ENCODE data around the gene GPR37L1.

The GPR37L1 gene

DNA sequence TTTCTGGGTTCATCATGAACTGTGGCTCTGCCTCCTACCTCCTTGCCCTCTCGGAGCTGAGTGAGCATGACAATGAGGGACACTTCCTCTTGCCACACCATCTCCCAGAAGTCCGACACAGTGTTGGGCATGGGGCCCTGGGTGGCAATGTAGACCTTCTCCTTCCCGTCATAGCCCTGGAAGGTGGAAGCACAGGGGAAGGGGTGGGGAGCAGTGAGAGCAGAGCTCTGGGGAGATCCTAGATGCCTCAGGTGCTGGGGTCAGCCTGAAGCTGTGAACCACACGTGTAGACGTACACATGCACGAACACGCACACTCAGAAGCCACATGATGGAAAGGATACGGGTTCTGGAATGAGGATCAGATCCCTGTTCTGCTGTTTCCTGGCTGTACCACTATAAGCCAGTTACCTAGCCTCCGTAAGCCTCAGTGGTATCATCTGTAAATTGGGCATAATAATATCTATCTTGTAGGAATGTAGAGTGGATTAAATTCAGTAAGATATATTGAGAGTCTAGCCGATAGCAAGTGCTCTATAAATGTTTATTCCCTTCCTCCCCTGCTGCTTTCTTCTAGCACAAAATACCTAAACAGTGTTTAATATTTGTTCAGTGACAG, 31.5 kb downstream of the GPR37L1 start:
- Histone ChIP-seq H3K27me3 (ENCODE audit: control insufficient read depth, insufficient read depth, low read length) (no peaks in the 10 kb centered on the region), H3K4me1 (ENCODE audit: control insufficient read depth, insufficient read depth, low read length) (no peaks in the 10 kb centered on the region), H3K27ac (ENCODE audit: low read depth, low read length) (no peak overlapping the region), H3K4me3 (ENCODE audit: low read length) (no peak overlapping the region), H3K36me3 (ENCODE audit: control insufficient read depth, insufficient read depth, low read length) (peaks cover 4% of the 10 kb centered on the region), H3K9ac (ENCODE audit: low read length) (no peak overlapping the region)

DNA sequence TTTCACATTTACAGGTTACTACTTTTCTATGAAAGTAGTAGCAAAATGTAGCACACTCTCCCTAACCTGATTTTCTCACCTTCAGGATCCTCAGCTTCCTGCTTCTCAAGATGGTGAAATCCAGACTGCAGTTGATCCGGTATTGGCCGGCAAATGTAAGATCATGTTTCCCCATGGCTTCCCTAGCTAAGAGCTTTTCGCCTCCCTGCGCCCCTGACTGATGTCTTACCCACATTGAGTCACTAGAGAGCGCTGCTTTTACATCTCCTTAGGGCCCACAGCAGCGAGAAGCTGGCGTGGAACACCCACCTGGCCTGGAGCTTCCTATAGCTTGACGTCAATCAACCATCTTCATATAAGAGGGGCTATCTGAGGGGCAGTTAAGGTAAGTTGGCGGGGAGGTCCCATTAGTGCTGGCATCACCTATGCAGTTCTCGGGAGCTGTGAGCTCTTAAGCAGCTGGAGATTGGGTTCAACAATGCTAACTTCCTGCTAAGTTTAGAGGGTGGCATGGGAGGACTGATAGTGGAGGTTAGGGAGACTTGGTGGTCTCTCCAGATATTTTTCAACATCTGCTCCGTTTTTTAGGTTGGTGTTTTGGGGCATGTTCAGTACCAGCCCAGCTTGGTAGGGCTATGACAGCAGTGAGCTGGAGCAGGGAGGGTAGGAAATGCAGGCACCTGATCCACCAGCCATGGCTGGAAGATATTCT, 32.2 kb downstream of the GPR37L1 start:
- Histone ChIP-seq H3K4me3 (ENCODE audit: low read length) (no peak overlapping the region), H3K27me3 (ENCODE audit: control insufficient read depth, insufficient read depth, low read length) (no peaks in the 10 kb centered on the region), H3K27ac (ENCODE audit: low read depth, low read length) (no peak overlapping the region), H3K4me1 (ENCODE audit: control insufficient read depth, insufficient read depth, low read length) (no peaks in the 10 kb centered on the region), H3K36me3 (ENCODE audit: control insufficient read depth, insufficient read depth, low read length) (peaks cover 4% of the 10 kb centered on the region), H3K9ac (ENCODE audit: low read length) (no peak overlapping the region)

DNA sequence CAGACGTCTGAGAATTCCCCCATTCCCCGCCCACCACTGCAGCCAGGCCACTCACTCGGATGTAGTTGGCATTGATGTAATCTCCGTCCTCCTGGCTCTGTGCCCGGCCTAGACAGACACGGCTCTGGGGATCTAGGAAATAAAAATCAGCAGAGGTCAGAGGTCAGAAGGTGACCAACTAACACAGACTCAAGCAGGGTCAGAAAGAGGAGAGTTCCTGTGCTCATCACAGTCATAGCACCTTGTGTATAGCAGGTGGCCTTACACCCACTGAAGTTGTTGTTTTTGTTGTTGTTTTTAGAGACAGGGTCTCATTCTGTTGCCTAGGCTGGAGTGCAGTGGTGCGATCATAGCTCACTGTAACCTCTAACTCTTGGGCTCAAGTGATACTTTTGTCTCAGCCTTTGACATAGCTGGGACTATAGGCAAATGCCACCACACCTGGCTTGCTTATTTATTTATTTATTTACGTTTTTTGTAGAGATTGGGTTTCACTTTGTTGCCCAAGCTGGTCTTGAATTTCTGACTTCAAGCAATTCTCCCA, 32.8 kb downstream of the GPR37L1 start:
- Histone ChIP-seq H3K4me3 (ENCODE audit: low read length) (no peak overlapping the region), H3K27ac (ENCODE audit: low read depth, low read length) (no peak overlapping the region), H3K9ac (ENCODE audit: low read length) (no peak overlapping the region), H3K36me3 (ENCODE audit: control insufficient read depth, insufficient read depth, low read length) (peaks cover 4% of the 10 kb centered on the region), H3K27me3 (ENCODE audit: control insufficient read depth, insufficient read depth, low read length) (no peaks in the 10 kb centered on the region), H3K4me1 (ENCODE audit: control insufficient read depth, insufficient read depth, low read length) (no peaks in the 10 kb centered on the region)

DNA sequence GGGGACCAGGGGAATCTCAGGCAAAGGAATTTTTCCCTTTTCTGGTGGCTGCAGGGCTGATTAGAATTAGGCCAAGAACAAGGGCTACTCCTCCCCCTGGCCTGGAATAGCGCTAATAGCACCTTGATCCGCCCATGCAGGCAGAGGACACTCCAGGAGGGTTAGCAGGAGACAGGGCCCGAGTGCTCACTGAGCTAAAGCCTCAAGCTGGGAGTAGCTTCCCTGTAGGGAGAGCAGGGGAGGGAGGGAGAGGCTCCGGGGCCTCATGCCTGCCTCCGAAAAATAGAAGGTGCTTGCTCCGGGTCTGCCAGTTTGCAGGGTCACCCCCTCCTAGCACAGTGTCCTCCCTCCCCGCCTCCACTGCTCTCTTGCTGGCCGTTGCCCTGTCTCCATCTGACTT, 33.9 kb downstream of the GPR37L1 start:
- peaks cover 4% of the 10 kb centered on the region for H3K36me3 ChIP-seq (ENCODE audit: control insufficient read depth, insufficient read depth, low read length)
- no peaks in the 10 kb centered on the region for H3K4me1 ChIP-seq (ENCODE audit: control insufficient read depth, insufficient read depth, low read length)
- H3K4me3 ChIP-seq (ENCODE audit: low read length), result no peak overlapping the region
- no peak overlapping the region for H3K9ac ChIP-seq (ENCODE audit: low read length)
- H3K27ac ChIP-seq (ENCODE audit: low read depth, low read length), result no peak overlapping the region
- no peaks in the 10 kb centered on the region for H3K27me3 ChIP-seq (ENCODE audit: control insufficient read depth, insufficient read depth, low read length)

DNA sequence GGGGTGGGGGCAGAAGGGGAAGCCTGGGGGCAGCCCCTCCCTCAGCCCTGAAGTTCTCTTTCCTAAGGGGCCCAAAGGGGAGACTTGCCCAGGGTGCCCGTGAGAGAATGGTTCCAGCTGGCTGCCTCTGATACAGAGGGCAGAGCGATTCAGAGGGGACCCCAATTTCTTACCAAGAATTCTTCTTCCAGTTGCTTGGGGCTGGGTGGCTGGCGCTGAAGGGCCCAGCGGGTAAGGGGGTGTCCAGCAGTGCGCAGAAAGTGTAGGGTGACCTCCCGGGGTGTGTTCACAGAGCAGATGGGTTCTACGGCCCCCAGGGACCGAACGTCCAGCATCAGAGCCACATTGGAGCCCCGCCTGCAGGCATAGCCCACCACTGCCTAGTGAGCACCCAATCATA, 35.2 kb downstream of the GPR37L1 start:
- Histone ChIP-seq H3K27me3 (ENCODE audit: control insufficient read depth, insufficient read depth, low read length) (no peaks in the 10 kb centered on the region), H3K4me3 (ENCODE audit: low read length) (no peak overlapping the region), H3K36me3 (ENCODE audit: control insufficient read depth, insufficient read depth, low read length) (peaks cover 4% of the 10 kb centered on the region), H3K9ac (ENCODE audit: low read length) (no peak overlapping the region), H3K27ac (ENCODE audit: low read depth, low read length) (no peak overlapping the region), H3K4me1 (ENCODE audit: control insufficient read depth, insufficient read depth, low read length) (no peaks in the 10 kb centered on the region)

DNA sequence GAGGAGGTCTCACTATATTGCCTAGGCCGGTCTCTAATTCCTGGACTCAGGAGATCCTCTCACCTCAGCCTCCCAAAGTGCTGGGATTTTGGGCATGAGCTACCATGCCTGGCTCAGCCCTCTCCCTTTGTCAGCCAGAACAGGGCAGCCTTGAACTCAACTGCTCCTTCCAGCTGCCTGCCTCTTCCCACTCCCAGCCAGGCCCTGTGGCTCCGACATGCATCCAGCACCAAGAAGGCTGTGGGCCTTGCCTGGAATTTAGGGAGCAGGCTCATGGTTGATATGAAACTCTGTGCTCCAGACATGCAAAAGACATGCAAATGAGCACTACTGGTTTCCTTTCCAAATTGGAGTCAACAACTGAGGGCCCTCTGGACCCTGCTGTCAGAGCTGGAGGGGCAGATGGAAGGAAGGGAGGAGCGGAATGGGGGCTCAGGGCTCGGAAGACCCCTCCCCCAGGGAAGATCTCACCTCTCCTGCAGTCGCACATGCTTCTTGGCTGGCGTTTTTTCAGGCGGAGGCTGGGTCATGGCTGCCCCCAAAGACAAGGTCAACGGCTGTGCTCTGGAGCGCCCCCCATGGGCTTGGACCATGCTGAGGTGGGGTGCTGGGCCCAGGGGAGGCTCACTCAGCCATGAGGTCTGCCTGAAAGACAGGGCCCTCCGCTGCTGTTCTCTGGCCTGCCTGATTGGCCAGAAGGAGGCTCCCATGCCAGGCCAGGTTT, 36.3 kb downstream of the GPR37L1 start:
- H3K4me3 ChIP-seq (ENCODE audit: low read length), result peak overlapping the region; percentile 64
- H3K4me1 ChIP-seq (ENCODE audit: control insufficient read depth, insufficient read depth, low read length), result no peaks in the 10 kb centered on the region
- no peaks in the 10 kb centered on the region for H3K27me3 ChIP-seq (ENCODE audit: control insufficient read depth, insufficient read depth, low read length)
- H3K9ac ChIP-seq (ENCODE audit: low read length), result no peak overlapping the region
- no peak overlapping the region for H3K27ac ChIP-seq (ENCODE audit: low read depth, low read length)
- H3K36me3 ChIP-seq (ENCODE audit: control insufficient read depth, insufficient read depth, low read length), result peaks cover 4% of the 10 kb centered on the region

DNA sequence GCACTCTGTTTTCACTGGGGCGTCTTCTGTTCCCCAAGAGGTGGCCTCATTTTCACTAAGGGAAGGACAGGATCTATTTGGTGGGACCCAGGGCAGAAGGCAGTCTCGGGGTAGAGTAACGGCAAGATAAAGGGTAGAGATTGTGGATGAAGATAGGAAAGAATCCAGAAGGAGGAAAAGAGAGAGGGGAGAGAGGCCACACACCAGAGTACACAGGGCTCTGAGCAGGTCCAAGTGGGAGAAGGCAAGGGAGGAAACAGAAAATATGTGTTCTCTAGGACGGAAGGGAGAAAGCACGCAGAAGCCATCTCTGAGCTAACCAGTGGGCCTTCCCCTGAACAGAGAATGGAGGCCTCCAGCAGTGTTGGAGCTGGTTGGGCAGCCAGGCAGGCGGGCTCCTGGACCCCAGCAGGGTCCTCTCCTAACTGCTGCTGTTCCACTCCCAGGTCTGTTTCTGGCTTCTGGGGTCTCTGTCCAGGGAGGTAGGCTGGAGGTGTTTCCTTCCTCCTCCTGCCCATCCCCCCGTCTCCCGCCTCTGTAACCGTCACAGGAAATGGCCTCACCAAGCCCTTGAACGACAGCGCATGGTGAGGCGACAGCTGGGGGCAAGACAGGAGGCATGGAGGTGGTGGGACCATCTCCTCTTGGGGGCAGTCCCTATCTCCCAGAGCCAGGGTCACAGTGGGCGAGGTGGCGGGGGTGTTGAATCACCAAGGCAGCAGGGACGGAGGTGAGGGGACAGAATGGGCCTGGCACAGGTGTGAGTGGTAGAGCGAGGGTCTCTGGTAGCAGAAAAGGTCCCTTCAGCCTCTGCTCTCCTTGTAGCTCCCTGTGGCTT, 37.0 kb downstream of the GPR37L1 start:
- H3K4me1 ChIP-seq (ENCODE audit: control insufficient read depth, insufficient read depth, low read length), result no peaks in the 10 kb centered on the region
- H3K9ac ChIP-seq (ENCODE audit: low read length), result peak overlapping the region; percentile 59
- no peak overlapping the region for H3K27ac ChIP-seq (ENCODE audit: low read depth, low read length)
- no peaks in the 10 kb centered on the region for H3K36me3 ChIP-seq (ENCODE audit: control insufficient read depth, insufficient read depth, low read length)
- H3K27me3 ChIP-seq (ENCODE audit: control insufficient read depth, insufficient read depth, low read length), result no peaks in the 10 kb centered on the region
- peak overlapping the region; percentile 64 for H3K4me3 ChIP-seq (ENCODE audit: low read length)

DNA sequence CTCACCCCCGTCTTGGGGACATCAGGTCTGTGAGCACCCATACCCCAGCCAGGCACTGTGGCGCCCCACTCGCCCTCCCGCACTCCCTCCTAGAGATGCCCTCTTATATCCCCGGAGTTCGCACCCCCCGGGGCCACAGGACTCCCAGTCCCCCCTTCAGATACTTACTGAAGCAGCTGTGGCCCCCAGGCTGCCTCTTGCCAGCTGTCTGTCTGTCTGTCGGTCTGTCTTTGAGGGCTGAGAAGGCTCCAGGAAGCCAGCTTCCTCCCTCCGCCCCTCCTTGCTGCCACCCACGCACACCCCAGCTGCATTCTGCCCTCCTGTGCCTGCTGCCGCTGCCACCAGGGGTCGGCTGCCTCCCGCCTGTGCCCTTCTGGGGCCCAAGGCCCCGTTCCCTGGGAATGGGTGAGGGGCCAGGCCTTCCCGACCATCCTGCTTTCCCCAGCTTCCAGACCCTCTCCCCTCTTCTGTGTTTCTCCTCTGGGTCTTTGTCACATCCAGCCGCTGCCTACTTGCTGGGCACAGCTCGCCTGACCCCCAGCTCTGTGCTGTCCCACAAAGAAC, 37.7 kb downstream of the GPR37L1 start, which contains the start of gene PTPN7:
PTPN7 (minus strand) TSS at position 226 of the 564 bp plus-strand sequence. CDS start 1,200 bp downstream, outside the sequence.
- no peaks in the 10 kb centered on the region for H3K4me1 ChIP-seq (ENCODE audit: control insufficient read depth, insufficient read depth, low read length)
- H3K36me3 ChIP-seq (ENCODE audit: control insufficient read depth, insufficient read depth, low read length), result no peaks in the 10 kb centered on the region
- H3K4me3 ChIP-seq (ENCODE audit: low read length), result peak within 1 kb of the TSS; percentile 64
- H3K27ac ChIP-seq (ENCODE audit: low read depth, low read length), result no peak within 1 kb of the TSS
- H3K9ac ChIP-seq (ENCODE audit: low read length), result peak within 1 kb of the TSS; percentile 59
- H3K27me3 ChIP-seq (ENCODE audit: control insufficient read depth, insufficient read depth, low read length), result no peaks in the 10 kb centered on the region

DNA sequence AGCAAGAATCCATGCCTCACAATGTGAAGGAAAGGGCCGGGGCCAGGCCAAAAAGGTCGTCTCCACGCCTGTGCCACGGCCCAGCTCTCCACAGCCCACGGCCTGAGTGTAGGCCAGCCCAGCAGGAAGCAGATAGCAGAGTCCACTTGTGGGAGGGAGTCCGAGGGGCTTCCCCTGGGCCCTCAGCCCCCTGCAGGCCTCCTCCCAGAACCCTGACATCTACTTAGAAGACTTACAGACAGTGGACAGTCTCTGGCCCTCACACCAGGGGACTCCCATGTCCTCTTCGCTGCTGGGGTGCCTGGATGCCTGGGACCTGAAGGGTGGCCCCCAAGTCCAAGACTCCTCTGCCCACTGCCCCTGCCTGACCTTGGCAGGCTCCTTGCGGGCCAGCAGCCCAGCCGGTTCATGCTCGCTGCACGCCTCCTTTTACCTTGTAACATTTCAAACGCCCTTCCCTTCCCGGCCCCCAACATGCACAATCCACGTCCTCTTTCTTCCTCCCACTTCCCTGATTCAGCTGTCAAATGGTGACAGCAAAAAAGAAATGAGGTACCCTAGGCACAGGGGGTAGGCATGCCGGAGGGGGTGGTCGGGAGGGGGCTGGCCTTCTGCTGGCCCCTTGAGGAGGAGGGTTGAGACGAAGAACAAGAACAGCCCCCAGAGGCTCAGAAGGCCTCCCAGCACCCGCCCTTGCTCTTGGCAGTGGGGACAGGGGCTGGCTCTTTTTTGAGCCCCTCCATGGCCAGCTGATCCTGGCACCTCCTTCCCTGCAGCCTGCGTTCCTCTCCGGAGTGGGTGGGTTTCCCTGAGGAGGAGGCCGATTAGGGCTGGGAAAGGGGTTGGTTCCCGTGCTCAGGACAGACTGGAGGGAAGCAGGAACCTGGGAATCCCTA, 38.7 kb downstream of the GPR37L1 start:
- no peak overlapping the region for H3K9ac ChIP-seq (ENCODE audit: low read length)
- H3K27me3 ChIP-seq (ENCODE audit: control insufficient read depth, insufficient read depth, low read length), result no peaks in the 10 kb centered on the region
- H3K27ac ChIP-seq (ENCODE audit: low read depth, low read length), result no peak overlapping the region
- peak overlapping the region; percentile 64 for H3K4me3 ChIP-seq (ENCODE audit: low read length)
- no peaks in the 10 kb centered on the region for H3K36me3 ChIP-seq (ENCODE audit: control insufficient read depth, insufficient read depth, low read length)
- H3K4me1 ChIP-seq (ENCODE audit: control insufficient read depth, insufficient read depth, low read length), result no peaks in the 10 kb centered on the region

DNA sequence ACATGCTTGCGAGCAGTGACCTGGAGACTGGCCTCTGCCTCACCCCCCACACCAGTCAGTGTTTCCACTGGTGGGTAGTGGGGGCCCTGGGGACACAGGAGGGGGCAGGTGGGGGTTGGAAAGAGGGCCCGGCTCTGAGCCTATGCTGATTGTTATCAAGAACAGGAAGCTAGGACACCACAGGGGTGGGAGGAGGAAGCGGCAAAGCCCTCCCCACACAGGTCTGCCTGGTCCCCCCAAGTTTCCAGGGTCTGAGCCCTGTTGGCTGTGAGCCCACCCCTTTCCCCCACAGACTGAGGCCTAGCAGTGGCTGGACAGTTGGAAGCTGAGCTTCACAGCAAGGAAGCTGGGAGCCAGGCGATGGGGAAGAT, 39.3 kb downstream of the GPR37L1 start:
- Histone ChIP-seq H3K4me1 (ENCODE audit: control insufficient read depth, insufficient read depth, low read length) (no peaks in the 10 kb centered on the region), H3K27ac (ENCODE audit: low read depth, low read length) (no peak overlapping the region), H3K4me3 (ENCODE audit: low read length) (no peak overlapping the region)

More for the DNA sequence above, 39.3 kb downstream of the GPR37L1 start:
- Histone ChIP-seq H3K9ac (ENCODE audit: low read length) (no peak overlapping the region), H3K27me3 (ENCODE audit: control insufficient read depth, insufficient read depth, low read length) (no peaks in the 10 kb centered on the region), H3K36me3 (ENCODE audit: control insufficient read depth, insufficient read depth, low read length) (no peaks in the 10 kb centered on the region)
